ENCODE data around the gene DNMT3B. TPM values are rescaled to one million over a fixed set of nuclear protein-coding genes. Genes with fewer than 3 reads are reported as not detected.

The DNMT3B gene
- polyA plus RNA-seq, 1 donor (not counting 4 experiments of a cell fraction or from before 2014, with no cell fraction given) = 1.1 TPM

- no peak for FAIRE-seq
- dilution Hi-C loops (cut with MboI; ENCODE audit: extremely low pct_ligation_motif_present, low sequenced_read_pairs) = no loop called here
Observed at GRCh38 chr20:32743237-32744112, 18.7 kb upstream of the DNMT3B start, which contains the start of gene COMMD7. COMMD7 (minus strand) TSS chr20:32743467; CDS start chr20:32743391, 76 bp downstream.

GRCh38 chr20:32749914-32750637 is 12.1 kb upstream of the DNMT3B start:
- Histone ChIP-seq H2AFZ (ENCODE audit: control insufficient read depth, low read length) (no peak overlapping the region), H3K4me1 (ENCODE audit: control insufficient read depth, extremely low read depth, insufficient read depth, low read length) (peaks cover 19% of the 10 kb centered on the region), H3K27ac (ENCODE audit: control insufficient read depth, insufficient read depth, low read length) (no peak overlapping the region)

More at GRCh38 chr20:32743237-32744112, 18.7 kb upstream of the DNMT3B start, which contains the start of gene COMMD7:
- DNase-seq (ENCODE audit: low read depth, low spot score) = no peak
- no peaks in the 10 kb centered on the region for H3K27me3 ChIP-seq (ENCODE audit: control insufficient read depth, extremely low read depth, insufficient read depth, low read length)
- H3K9ac ChIP-seq (ENCODE audit: control insufficient read depth, extremely low read depth, insufficient read depth, low read length) = peak within 1 kb of the TSS; percentile 82
- no peaks in the 10 kb centered on the region for H3K9me1 ChIP-seq (ENCODE audit: control insufficient read depth, extremely low read depth, insufficient read depth, low read length)
- no peaks in the 10 kb centered on the region for H3K9me3 ChIP-seq (ENCODE audit: control insufficient read depth, low read depth, low read length)
- H3K4me3 ChIP-seq (ENCODE audit: control insufficient read depth in 2 of 3, extremely low read depth in 1 of 3, insufficient read depth in 2 of 3, low read depth in 1 of 3, low read length in 3 of 3) = peak within 1 kb of the TSS; percentile 68 to 81 (median 68)
- peak within 1 kb of the TSS; percentile 78 for H2AFZ ChIP-seq (ENCODE audit: control insufficient read depth, low read length)
- peak within 1 kb of the TSS; percentile 81 for H3K4me2 ChIP-seq (ENCODE audit: control insufficient read depth, extremely low read depth, insufficient read depth, low read depth, low read length)
- H3K4me1 ChIP-seq (ENCODE audit: control insufficient read depth, extremely low read depth, insufficient read depth, low read length) = peaks cover 14% of the 10 kb centered on the region
- peak within 1 kb of the TSS; percentile 14 for H3K27ac ChIP-seq (ENCODE audit: control insufficient read depth, insufficient read depth, low read length)
- H4K20me1 ChIP-seq (ENCODE audit: control insufficient read depth, extremely low read depth, insufficient read depth, low read length) = no peaks in the 10 kb centered on the region
- no peak for TF ChIP-seq CTCF (optimal IDR thresholded peaks at IDR 0.05 in 1 of 3, IDR thresholded peaks at IDR 0.05 in 1 of 3, conservative IDR thresholded peaks at IDR 0.05 in 1 of 3; ENCODE audit: extremely low read depth in 1 of 3, insufficient read depth in 2 of 3, low read length in 3 of 3)
- no peak for TF ChIP-seq EZH2 (IDR thresholded peaks at IDR 0.05; ENCODE audit: low read length)
- no peaks in the 10 kb centered on the region for H3K79me2 ChIP-seq (ENCODE audit: control insufficient read depth, insufficient read depth, low read length)
- no peaks in the 10 kb centered on the region for H3K36me3 ChIP-seq (ENCODE audit: control insufficient read depth in 2 of 2, extremely low read depth in 1 of 2, insufficient read depth in 2 of 2, low read length in 2 of 2)

More at GRCh38 chr20:32749914-32750637, 12.1 kb upstream of the DNMT3B start:
- Histone ChIP-seq H4K20me1 (ENCODE audit: control insufficient read depth, extremely low read depth, insufficient read depth, low read length) (no peaks in the 10 kb centered on the region), H3K79me2 (ENCODE audit: control insufficient read depth, insufficient read depth, low read length) (no peaks in the 10 kb centered on the region), H3K9me1 (ENCODE audit: control insufficient read depth, extremely low read depth, insufficient read depth, low read length) (no peaks in the 10 kb centered on the region), H3K4me3 (ENCODE audit: control insufficient read depth in 2 of 3, extremely low read depth in 1 of 3, insufficient read depth in 2 of 3, low read depth in 1 of 3, low read length in 3 of 3) (no peak overlapping the region), H3K36me3 (ENCODE audit: control insufficient read depth in 2 of 2, extremely low read depth in 1 of 2, insufficient read depth in 2 of 2, low read length in 2 of 2) (no peaks in the 10 kb centered on the region), H3K27me3 (ENCODE audit: control insufficient read depth, extremely low read depth, insufficient read depth, low read length) (no peaks in the 10 kb centered on the region), H3K4me2 (ENCODE audit: control insufficient read depth, extremely low read depth, insufficient read depth, low read depth, low read length) (no peak overlapping the region), H3K9me3 (ENCODE audit: control insufficient read depth, low read depth, low read length) (no peaks in the 10 kb centered on the region), H3K9ac (ENCODE audit: control insufficient read depth, extremely low read depth, insufficient read depth, low read length) (no peak overlapping the region)
- DNase-seq (ENCODE audit: low read depth, low spot score) (no peak), FAIRE-seq (no peak)
- dilution Hi-C loops (cut with MboI; ENCODE audit: extremely low pct_ligation_motif_present, low sequenced_read_pairs) = no loop called here
- no peak for TF ChIP-seq CTCF (optimal IDR thresholded peaks at IDR 0.05 in 1 of 3, IDR thresholded peaks at IDR 0.05 in 1 of 3, conservative IDR thresholded peaks at IDR 0.05 in 1 of 3; ENCODE audit: extremely low read depth in 1 of 3, insufficient read depth in 2 of 3, low read length in 3 of 3)
- no peak for TF ChIP-seq EZH2 (IDR thresholded peaks at IDR 0.05; ENCODE audit: low read length)
